Cerebellar cortex (tissue), 1 donor: ENCODE results near the gene KRTAP5-3.

Source experiments
- DNase-seq: peaks from one replicate; pipeline ENCODE4 v3.0.0-alpha.2; 2015; ENCODE audit warnings: low spot score

The KRTAP5-3 gene

GRCh38 chr11:1643146-1643690 lies 35.0 kb upstream of the KRTAP5-3 start:
- DNase-seq, result no peak

- DNase-seq, result no peak
Observed at GRCh38 chr11:1642288-1643145, 34.3 kb upstream of the KRTAP5-3 start.

- no peak for DNase-seq
Observed at GRCh38 chr11:1641096-1641495, 32.8 kb upstream of the KRTAP5-3 start.

- peak; percentile 40 for DNase-seq
Observed at GRCh38 chr11:1640076-1640946, 32.0 kb upstream of the KRTAP5-3 start.

- DNase-seq, result no peak
Observed at GRCh38 chr11:1639666-1640065, 31.4 kb upstream of the KRTAP5-3 start.

GRCh38 chr11:1639102-1639620 lies 30.9 kb upstream of the KRTAP5-3 start:
- DNase-seq, result no peak

- no peak for DNase-seq
Observed at GRCh38 chr11:1638344-1638743, 30.1 kb upstream of the KRTAP5-3 start.

GRCh38 chr11:1637628-1638027 lies 29.4 kb upstream of the KRTAP5-3 start:
- DNase-seq, result no peak

GRCh38 chr11:1636291-1636950 lies 28.2 kb upstream of the KRTAP5-3 start:
- DNase-seq, result no peak

- DNase-seq, result no peak
Observed at GRCh38 chr11:1633864-1634263, 25.6 kb upstream of the KRTAP5-3 start.

GRCh38 chr11:1632053-1632714 lies 23.9 kb upstream of the KRTAP5-3 start:
- DNase-seq, result no peak

- no peak for DNase-seq
Observed at GRCh38 chr11:1631066-1631568, 22.9 kb upstream of the KRTAP5-3 start.

GRCh38 chr11:1630271-1630670 lies 22.0 kb upstream of the KRTAP5-3 start:
- no peak for DNase-seq

GRCh38 chr11:1629326-1630185 lies 21.3 kb upstream of the KRTAP5-3 start, which contains the start of gene KRTAP5-5:
Gene KRTAP5-5, plus strand, starts transcription at chr11:1629775. Its CDS starts 66 bp downstream, at chr11:1629841.
- DNase-seq, result no peak

- DNase-seq, result peak; percentile 53
Observed at GRCh38 chr11:1628506-1629325, 20.5 kb upstream of the KRTAP5-3 start.

- no peak for DNase-seq
Observed at GRCh38 chr11:1625541-1625940, 17.3 kb upstream of the KRTAP5-3 start.

GRCh38 chr11:1624621-1625020 lies 16.4 kb upstream of the KRTAP5-3 start:
- no peak for DNase-seq

- no peak for DNase-seq
Observed at GRCh38 chr11:1623716-1624115, 15.5 kb upstream of the KRTAP5-3 start.

GRCh38 chr11:1622086-1622485 lies 13.8 kb upstream of the KRTAP5-3 start, which contains the start of gene KRTAP5-4:
Gene KRTAP5-4, minus strand, starts transcription at chr11:1622138. Its CDS starts 45 bp downstream, at chr11:1622093.
- peak; percentile 20 for DNase-seq
